Gastroesophageal sphincter (tissue), 4 donors: ENCODE measurements around the gene THY1. TPM values are rescaled to one million over a fixed set of nuclear protein-coding genes. Genes with fewer than 3 reads are reported as not detected.

Experiments
- ATAC-seq: fragments of 150-250 bp; one replicate; pipeline ENCODE4 v1.9.1; 2016; ENCODE audit warnings: mild to moderate bottlenecking, moderate library complexity
- H3K27ac ChIP-seq, 4 donors: fragments of 200-600 bp; sonication (generic) in 3 of 4; 1 replicate in 3 of 4; 2 replicates in 1 of 4; pipeline ENCODE4 v1.5.1; 2016 to 2019
- H3K27me3 ChIP-seq: fragments of 200-600 bp; sonication (generic); one replicate; pipeline ENCODE4 v1.5.1; 2019
- H3K36me3 ChIP-seq, 2 donors: fragments of 200-600 bp; sonication (generic); one replicate each; pipeline ENCODE4 v1.5.1; 2019; ENCODE audit warnings: control low read depth in 1 of 2
- H3K4me1 ChIP-seq, 3 donors: fragments of 200-600 bp; sonication (generic); 1 replicate in 2 of 3; 2 replicates in 1 of 3; pipeline ENCODE4 v1.5.1; 2016 to 2019; ENCODE audit warnings: control low read depth in 2 of 3
- H3K4me3 ChIP-seq, 2 donors: fragments of 200-600 bp; sonication (generic); one replicate each; pipeline ENCODE4 v1.5.1; 2019; ENCODE audit warnings: mild to moderate bottlenecking in 1 of 2, moderate library complexity in 1 of 2
- H3K9me3 ChIP-seq, 3 donors: fragments of 200-600 bp; sonication (generic); one replicate each; pipeline ENCODE4 v1.5.1; 2017 to 2019; ENCODE audit warnings: control low read depth in 2 of 3
- CTCF ChIP-seq, 4 experiments: fragments of 200-600 bp in 2 of 4; fragments of 450-650 bp in 2 of 4; sonication (generic) in 1 of 4; IDR thresholded peaks; one replicate each; pipeline ENCODE4 v1.5.1; 2017 to 2019; ENCODE audit warnings: antibody characterized with exemption in 4 of 4, mild to moderate bottlenecking in 2 of 4, moderate library complexity in 2 of 4
- EP300 ChIP-seq: sonication (generic); formaldehyde crosslinking; IDR thresholded peaks from one replicate; pipeline ENCODE4 v1.6.1; 2017; ENCODE audit warnings: antibody characterized with exemption, mild to moderate bottlenecking
- POLR2A ChIP-seq, 2 donors: fragments of 450-650 bp; IDR thresholded peaks; one replicate each; pipeline ENCODE4 v1.6.1; 2017; ENCODE audit warnings: antibody characterized with exemption in 2 of 2, mild to moderate bottlenecking in 2 of 2, moderate library complexity in 1 of 2
- POLR2AphosphoS5 ChIP-seq: sonication (generic); formaldehyde crosslinking; IDR thresholded peaks from one replicate; pipeline ENCODE4 v1.6.1; 2017; ENCODE audit warnings: antibody characterized with exemption
- WGBS, 2 donors: methylation state at CpG; one replicate each; pipeline ENCODE4 v1.1.5; 2018; ENCODE audit warnings: low coverage in 1 of 2; 5-methylcytosine and 5-hydroxymethylcytosine counted together
- total RNA-seq, 4 donors: library from RNA; depleted of rRNA; stranded (reverse); fragments of >200 nt; gene quantifications; one replicate each; pipeline ENCODE4 v1.1.0, GENCODE V29; 2016

The THY1 gene
- total RNA-seq, 4 donors from 2014 or later, result 2.5 to 34.5 (median 16.8) TPM

- Histone ChIP-seq H3K9me3 (no peaks in the 10 kb centered on the region), H3K27ac (peak overlapping the region in 3 of 4 donors; percentile 55 to 97 (median 96)), H3K36me3 (no peaks in the 10 kb centered on the region), H3K27me3 (no peaks in the 10 kb centered on the region), H3K4me3 (no peak overlapping the region), H3K4me1 (peaks cover 0 to 67% (median 30%) of the 10 kb centered on the region in 3 donors)
- no CpG with 5 or more reads among the region's 6 CpGs for WGBS, 2 donors
- TF ChIP-seq POLR2A (IDR thresholded peaks at IDR 0.05) (no peak), POLR2AphosphoS5 (no peak), CTCF (IDR thresholded peaks at IDR 0.05) (no peak), EP300 (no peak)
- no peak for ATAC-seq
Observed at GRCh38 chr11:119377961-119378667, 44.9 kb downstream of the THY1 start.

- Histone ChIP-seq H3K27ac (peak overlapping the region in 3 of 4 donors; percentile 55 to 97 (median 96)), H3K9me3 (no peaks in the 10 kb centered on the region), H3K4me1 (peaks cover 0 to 73% (median 32%) of the 10 kb centered on the region in 3 donors)
Observed at GRCh38 chr11:119377112-119377901, 45.7 kb downstream of the THY1 start.

GRCh38 chr11:119376197-119376847, 46.6 kb downstream of the THY1 start:
- peak overlapping the region; percentile 62 to 97 (median 94) for H3K27ac ChIP-seq
- peak; percentile 24 for ATAC-seq
- WGBS, 2 donors, result 38% methylated on average over 1 of the region's 11 CpGs; no CpG with 5 or more reads in 1 of the 2 donors

More at GRCh38 chr11:119377112-119377901, 45.7 kb downstream of the THY1 start:
- TF ChIP-seq POLR2AphosphoS5 (no peak), EP300 (no peak), POLR2A (IDR thresholded peaks at IDR 0.05) (no peak), CTCF (IDR thresholded peaks at IDR 0.05) (no peak)
- Histone ChIP-seq H3K4me3 (no peak overlapping the region), H3K36me3 (no peaks in the 10 kb centered on the region), H3K27me3 (no peaks in the 10 kb centered on the region)
- 65 to 67% methylated on average over 3 to 4 of the region's 12 CpGs for WGBS, 2 donors
- no peak for ATAC-seq

More at GRCh38 chr11:119376197-119376847, 46.6 kb downstream of the THY1 start:
- Histone ChIP-seq H3K9me3 (no peaks in the 10 kb centered on the region), H3K36me3 (no peaks in the 10 kb centered on the region), H3K4me1 (peaks cover 0 to 75% (median 38%) of the 10 kb centered on the region in 3 donors), H3K4me3 (peak overlapping the region in 1 of 2 donors; percentile 18), H3K27me3 (no peaks in the 10 kb centered on the region)
- TF ChIP-seq POLR2A (IDR thresholded peaks at IDR 0.05) (peak in 1 of 2 donors; percentile 21), EP300 (no peak), CTCF (IDR thresholded peaks at IDR 0.05) (peak in 1 of 4 experiments; percentile 8), POLR2AphosphoS5 (peak; percentile 64)
